Measurements from ENCODE around the gene OPRM1. TPM values are rescaled to one million over a fixed set of nuclear protein-coding genes. Genes with fewer than 3 reads are reported as not detected.

Gene OPRM1
- total RNA-seq, 4 donors from 2014 or later, result not detected

GRCh38 chr6:154257067-154257466 is 218.0 kb downstream of the OPRM1 start:
- Histone ChIP-seq H3K4me1 (no peaks in the 10 kb centered on the region), H3K27me3 (no peaks in the 10 kb centered on the region), H3K36me3 (no peaks in the 10 kb centered on the region), H3K4me3 (no peak overlapping the region), H3K27ac (no peak overlapping the region), H3K9me3 (peaks cover 3% of the 10 kb centered on the region)
- TF ChIP-seq, protein P1, sequence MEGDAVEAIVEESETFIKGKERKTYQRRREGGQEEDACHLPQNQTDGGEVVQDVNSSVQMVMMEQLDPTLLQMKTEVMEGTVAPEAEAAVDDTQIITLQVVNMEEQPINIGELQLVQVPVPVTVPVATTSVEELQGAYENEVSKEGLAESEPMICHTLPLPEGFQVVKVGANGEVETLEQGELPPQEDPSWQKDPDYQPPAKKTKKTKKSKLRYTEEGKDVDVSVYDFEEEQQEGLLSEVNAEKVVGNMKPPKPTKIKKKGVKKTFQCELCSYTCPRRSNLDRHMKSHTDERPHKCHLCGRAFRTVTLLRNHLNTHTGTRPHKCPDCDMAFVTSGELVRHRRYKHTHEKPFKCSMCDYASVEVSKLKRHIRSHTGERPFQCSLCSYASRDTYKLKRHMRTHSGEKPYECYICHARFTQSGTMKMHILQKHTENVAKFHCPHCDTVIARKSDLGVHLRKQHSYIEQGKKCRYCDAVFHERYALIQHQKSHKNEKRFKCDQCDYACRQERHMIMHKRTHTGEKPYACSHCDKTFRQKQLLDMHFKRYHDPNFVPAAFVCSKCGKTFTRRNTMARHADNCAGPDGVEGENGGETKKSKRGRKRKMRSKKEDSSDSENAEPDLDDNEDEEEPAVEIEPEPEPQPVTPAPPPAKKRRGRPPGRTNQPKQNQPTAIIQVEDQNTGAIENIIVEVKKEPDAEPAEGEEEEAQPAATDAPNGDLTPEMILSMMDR (IDR thresholded peaks at IDR 0.05), result no peak
- TF ChIP-seq POLR2A (IDR thresholded peaks at IDR 0.05) (no peak), POLR2AphosphoS5 (IDR thresholded peaks at IDR 0.05) (no peak), EP300 (IDR thresholded peaks at IDR 0.05) (no peak)
- 75% methylated on average over 1 of the region's 1 CpG for WGBS
- no peak for DNase-seq (ENCODE audit: low spot score in 2 of 2)

DNA sequence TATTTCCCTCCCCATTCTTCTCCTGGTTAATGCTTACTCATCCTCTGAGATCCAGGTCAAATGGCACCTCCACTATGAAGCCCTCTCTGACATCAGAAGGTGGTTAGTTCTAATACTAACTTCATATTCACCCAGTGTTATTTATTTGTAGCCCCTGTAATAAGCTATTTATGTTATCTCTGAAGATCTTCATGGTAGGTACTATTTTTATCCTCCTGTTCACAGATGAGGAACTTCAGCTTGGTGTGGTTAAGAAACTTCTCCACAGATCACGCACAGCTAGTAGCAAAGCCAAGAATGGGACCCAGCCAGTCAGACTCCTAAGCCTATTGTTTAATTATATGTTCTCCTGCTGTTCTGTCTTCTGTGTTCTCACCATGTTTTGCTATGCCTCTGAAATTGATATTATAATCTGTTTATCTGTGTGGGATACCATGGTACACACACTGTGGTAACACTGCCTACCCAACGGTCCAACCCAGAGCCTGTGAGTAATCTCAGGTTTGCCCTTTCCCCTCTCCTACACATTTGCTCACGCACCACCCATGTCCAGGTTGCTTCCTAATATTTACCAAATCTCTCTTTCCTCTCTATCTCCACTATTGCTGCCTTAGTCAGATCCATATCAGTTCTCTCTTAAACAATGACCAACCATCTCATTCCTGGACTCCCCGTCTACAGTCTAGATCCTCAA is 219.2 kb downstream of the OPRM1 start:
- peaks cover 3% of the 10 kb centered on the region for H3K9me3 ChIP-seq
- H3K4me3 ChIP-seq, result no peak overlapping the region
- H3K27me3 ChIP-seq, result no peaks in the 10 kb centered on the region
- TF ChIP-seq, protein P1 (IDR thresholded peaks at IDR 0.05), result no peak
- TF ChIP-seq POLR2AphosphoS5 (IDR thresholded peaks at IDR 0.05), result no peak
- TF ChIP-seq POLR2A (IDR thresholded peaks at IDR 0.05), result no peak
- TF ChIP-seq EP300 (IDR thresholded peaks at IDR 0.05), result no peak
- H3K4me1 ChIP-seq, result no peaks in the 10 kb centered on the region
- no peak overlapping the region for H3K27ac ChIP-seq
- WGBS, result 81% methylated on average over 4 of the region's 4 CpGs
- no peaks in the 10 kb centered on the region for H3K36me3 ChIP-seq
- DNase-seq (ENCODE audit: low spot score in 2 of 2), result no peak

DNA sequence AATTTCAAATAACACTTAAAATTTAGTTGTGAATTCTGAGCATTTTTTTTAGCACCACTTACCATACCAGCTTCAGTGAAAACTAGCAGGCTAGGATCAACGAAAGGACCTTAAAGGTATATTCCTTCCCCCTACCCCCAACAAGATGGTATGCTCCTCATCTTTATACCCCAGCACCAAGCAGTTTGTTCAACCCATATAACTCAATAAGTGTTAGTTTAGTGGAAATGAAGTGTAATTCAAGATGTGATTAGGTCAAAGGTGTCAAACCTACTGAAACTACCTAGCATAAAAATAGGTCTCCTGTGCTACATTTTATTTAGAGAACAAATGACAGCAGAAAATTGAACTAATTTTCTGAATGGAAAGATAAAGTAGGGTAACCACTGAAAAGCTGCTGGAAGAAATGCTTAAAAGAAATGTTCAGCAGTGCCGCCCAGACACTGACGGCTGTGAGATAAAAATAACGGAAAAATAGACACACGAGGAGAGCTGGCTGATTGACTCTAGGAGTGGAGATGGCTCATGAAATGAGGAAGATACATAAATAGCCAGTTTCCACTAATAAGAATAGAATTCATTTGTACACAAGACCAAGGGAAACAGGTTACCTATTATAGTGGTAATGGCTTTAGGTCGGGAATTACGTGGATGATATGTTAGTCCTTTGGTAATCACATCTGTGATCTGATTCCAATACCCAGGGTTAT is 222.8 kb downstream of the OPRM1 start:
- H3K4me3 ChIP-seq, result no peak overlapping the region
- no peaks in the 10 kb centered on the region for H3K9me3 ChIP-seq
- H3K27ac ChIP-seq, result no peak overlapping the region
- no peak for TF ChIP-seq POLR2A (IDR thresholded peaks at IDR 0.05)
- WGBS, result 87% methylated on average over 7 of the region's 7 CpGs
- H3K27me3 ChIP-seq, result no peaks in the 10 kb centered on the region
- no peaks in the 10 kb centered on the region for H3K4me1 ChIP-seq
- H3K36me3 ChIP-seq, result no peaks in the 10 kb centered on the region
- no peak for DNase-seq (ENCODE audit: low spot score in 2 of 2)

DNA sequence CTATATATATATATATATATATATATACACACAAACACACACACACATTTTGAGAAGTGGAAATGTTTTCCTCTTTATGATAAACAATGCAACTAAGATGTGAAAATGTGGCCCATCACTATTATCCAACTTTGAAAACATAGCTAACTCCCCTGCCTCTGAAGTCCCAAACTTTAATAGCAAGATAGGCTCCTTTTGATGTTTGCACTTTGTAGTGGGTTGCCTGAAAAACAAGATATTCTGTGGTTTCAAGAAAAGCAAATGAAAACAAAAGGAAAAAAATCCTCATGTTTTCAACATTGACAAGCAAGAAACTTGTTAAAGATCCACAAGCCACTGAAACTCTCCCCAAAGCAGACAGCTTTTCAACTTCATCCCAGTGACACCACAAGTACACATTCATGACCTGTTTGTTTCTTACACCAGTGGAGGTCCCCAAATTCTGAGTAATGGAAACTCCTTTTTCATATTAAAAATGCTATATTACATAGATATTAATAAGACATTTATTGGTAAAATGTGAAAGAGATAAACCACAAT is 227.6 kb downstream of the OPRM1 start:
- Histone ChIP-seq H3K27ac (no peak overlapping the region), H3K4me1 (no peaks in the 10 kb centered on the region), H3K9me3 (no peaks in the 10 kb centered on the region), H3K4me3 (no peak overlapping the region), H3K36me3 (no peaks in the 10 kb centered on the region), H3K27me3 (no peaks in the 10 kb centered on the region)
- no peak for DNase-seq (ENCODE audit: low spot score in 2 of 2)
- TF ChIP-seq POLR2A (IDR thresholded peaks at IDR 0.05) (no peak), POLR2AphosphoS5 (IDR thresholded peaks at IDR 0.05) (no peak), EP300 (IDR thresholded peaks at IDR 0.05) (no peak)
- TF ChIP-seq, protein P1 (IDR thresholded peaks at IDR 0.05), result no peak

GRCh38 chr6:154267508-154268106 is 228.6 kb downstream of the OPRM1 start:
- TF ChIP-seq POLR2AphosphoS5 (IDR thresholded peaks at IDR 0.05), result no peak
- no peak for TF ChIP-seq EP300 (IDR thresholded peaks at IDR 0.05)
- no peak for TF ChIP-seq POLR2A (IDR thresholded peaks at IDR 0.05)
- TF ChIP-seq, protein P1 (IDR thresholded peaks at IDR 0.05), result no peak
- Histone ChIP-seq H3K9me3 (no peaks in the 10 kb centered on the region), H3K27me3 (no peaks in the 10 kb centered on the region), H3K27ac (no peak overlapping the region), H3K36me3 (no peaks in the 10 kb centered on the region), H3K4me3 (no peak overlapping the region), H3K4me1 (no peaks in the 10 kb centered on the region)
- no peak for DNase-seq (ENCODE audit: low spot score in 2 of 2)
- 72% methylated on average over 3 of the region's 3 CpGs for WGBS
